ENCODE results near the gene HDAC7. TPM values are rescaled to one million over a fixed set of nuclear protein-coding genes. Genes with fewer than 3 reads are reported as not detected.

The HDAC7 gene
- total and polyA plus RNA-seq, 2 of the 13 experiments (the other 11 are each of a cell fraction or from before 2014, with no cell fraction given): 4.6 to 10.8 TPM

- TF ChIP-seq ZFP36 (IDR thresholded peaks at IDR 0.05; ENCODE audit: borderline replicate concordance, low read depth, low read length, partially characterized antibody) (no peak), RFX1 (IDR thresholded peaks at IDR 0.05) (no peak), TFDP2 (CRISPR knock-in tag; IDR thresholded peaks at IDR 0.05) (no peak), THAP7 (CRISPR knock-in tag; IDR thresholded peaks at IDR 0.05) (no peak), AGO1 (IDR thresholded peaks at IDR 0.05; ENCODE audit: low read depth, low read length, poor library complexity, severe bottlenecking) (no peak), DMTF1 (CRISPR knock-in tag; IDR thresholded peaks at IDR 0.05) (no peak), WIZ (CRISPR knock-in tag; IDR thresholded peaks at IDR 0.05) (no peak), ATF3 (CRISPR knock-in tag; IDR thresholded peaks at IDR 0.05) (no peak)
- TF ChIP-seq, protein P1, sequence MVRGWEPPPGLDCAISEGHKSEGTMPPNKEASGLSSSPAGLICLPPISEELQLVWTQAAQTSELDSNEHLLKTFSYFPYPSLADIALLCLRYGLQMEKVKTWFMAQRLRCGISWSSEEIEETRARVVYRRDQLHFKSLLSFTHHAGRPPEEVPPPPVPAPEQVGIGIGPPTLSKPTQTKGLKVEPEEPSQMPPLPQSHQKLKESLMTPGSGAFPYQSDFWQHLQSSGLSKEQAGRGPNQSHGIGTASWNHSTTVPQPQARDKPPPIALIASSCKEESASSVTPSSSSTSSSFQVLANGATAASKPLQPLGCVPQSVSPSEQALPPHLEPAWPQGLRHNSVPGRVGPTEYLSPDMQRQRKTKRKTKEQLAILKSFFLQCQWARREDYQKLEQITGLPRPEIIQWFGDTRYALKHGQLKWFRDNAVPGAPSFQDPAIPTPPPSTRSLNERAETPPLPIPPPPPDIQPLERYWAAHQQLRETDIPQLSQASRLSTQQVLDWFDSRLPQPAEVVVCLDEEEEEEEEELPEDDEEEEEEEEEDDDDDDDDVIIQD (CRISPR knock-in tag; IDR thresholded peaks at IDR 0.05; ENCODE audit: low read depth): no peak
- TF ChIP-seq, protein P2, sequence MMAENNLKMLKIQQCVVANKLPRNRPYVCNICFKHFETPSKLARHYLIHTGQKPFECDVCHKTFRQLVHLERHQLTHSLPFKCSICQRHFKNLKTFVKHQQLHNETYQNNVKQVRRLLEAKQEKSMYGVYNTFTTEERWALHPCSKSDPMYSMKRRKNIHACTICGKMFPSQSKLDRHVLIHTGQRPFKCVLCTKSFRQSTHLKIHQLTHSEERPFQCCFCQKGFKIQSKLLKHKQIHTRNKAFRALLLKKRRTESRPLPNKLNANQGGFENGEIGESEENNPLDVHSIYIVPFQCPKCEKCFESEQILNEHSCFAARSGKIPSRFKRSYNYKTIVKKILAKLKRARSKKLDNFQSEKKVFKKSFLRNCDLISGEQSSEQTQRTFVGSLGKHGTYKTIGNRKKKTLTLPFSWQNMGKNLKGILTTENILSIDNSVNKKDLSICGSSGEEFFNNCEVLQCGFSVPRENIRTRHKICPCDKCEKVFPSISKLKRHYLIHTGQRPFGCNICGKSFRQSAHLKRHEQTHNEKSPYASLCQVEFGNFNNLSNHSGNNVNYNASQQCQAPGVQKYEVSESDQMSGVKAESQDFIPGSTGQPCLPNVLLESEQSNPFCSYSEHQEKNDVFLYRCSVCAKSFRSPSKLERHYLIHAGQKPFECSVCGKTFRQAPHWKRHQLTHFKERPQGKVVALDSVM (CRISPR knock-in tag; IDR thresholded peaks at IDR 0.05): no peak
Observed at GRCh38 chr12:47757364-47757839, 62.3 kb downstream of the HDAC7 start (continued).

All from HepG2 (cell line).